GM10248 (cell line): ENCODE results near the gene GRID1.

ENCODE experiments used
- CTCF ChIA-PET: fragments of 300-600 bp; sonication (Branson Sonifier 250); formaldehyde crosslinking; extraction: SDS; loops from one replicate; lab custom pipeline; 2021; ENCODE audit warnings: antibody characterized with exemption; lab: Yijun Ruan, JAX
- POLR2A ChIA-PET: fragments of 350-650 bp; sonication (Branson Sonifier 250); formaldehyde crosslinking; extraction: SDS; loops from one replicate; lab custom pipeline; 2020; ENCODE audit warnings: antibody characterized with exemption; lab: Yijun Ruan, JAX
- DNase-seq: peaks from one replicate; pipeline ENCODE4 v3.0.0; 2012; ENCODE audit errors: extremely low spot score
- TF ChIP-seq, protein P1 (sequence below): IDR thresholded peaks from 2 replicates; pipeline ENCODE4 v1.5.1; 2012; ENCODE audit warnings: mild to moderate bottlenecking, low read depth; ENCODE audit errors: extremely low read depth, missing control alignments, control extremely low read depth

The GRID1 gene

GRCh38 chr10:85643171-85643844, 723.3 kb downstream of the GRID1 start:
- POLR2A ChIA-PET: no interaction called here
- CTCF ChIA-PET: interaction anchor here (1.0 to 1.2 kb wide), 2 partner anchors 12 to 14 kb away, joined by 3 read pairs; no protein-coding TSS in a partner anchor
- no peak for DNase-seq
- TF ChIP-seq, protein P1, sequence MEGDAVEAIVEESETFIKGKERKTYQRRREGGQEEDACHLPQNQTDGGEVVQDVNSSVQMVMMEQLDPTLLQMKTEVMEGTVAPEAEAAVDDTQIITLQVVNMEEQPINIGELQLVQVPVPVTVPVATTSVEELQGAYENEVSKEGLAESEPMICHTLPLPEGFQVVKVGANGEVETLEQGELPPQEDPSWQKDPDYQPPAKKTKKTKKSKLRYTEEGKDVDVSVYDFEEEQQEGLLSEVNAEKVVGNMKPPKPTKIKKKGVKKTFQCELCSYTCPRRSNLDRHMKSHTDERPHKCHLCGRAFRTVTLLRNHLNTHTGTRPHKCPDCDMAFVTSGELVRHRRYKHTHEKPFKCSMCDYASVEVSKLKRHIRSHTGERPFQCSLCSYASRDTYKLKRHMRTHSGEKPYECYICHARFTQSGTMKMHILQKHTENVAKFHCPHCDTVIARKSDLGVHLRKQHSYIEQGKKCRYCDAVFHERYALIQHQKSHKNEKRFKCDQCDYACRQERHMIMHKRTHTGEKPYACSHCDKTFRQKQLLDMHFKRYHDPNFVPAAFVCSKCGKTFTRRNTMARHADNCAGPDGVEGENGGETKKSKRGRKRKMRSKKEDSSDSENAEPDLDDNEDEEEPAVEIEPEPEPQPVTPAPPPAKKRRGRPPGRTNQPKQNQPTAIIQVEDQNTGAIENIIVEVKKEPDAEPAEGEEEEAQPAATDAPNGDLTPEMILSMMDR: no peak

- CTCF ChIA-PET: interaction anchor here (1.0 to 1.2 kb wide), 2 partner anchors 12 to 15 kb away, joined by 3 read pairs; no protein-coding TSS in a partner anchor
- TF ChIP-seq, protein P1: no peak
- no peak for DNase-seq
- POLR2A ChIA-PET: no interaction called here
Observed at GRCh38 chr10:85642421-85643170, 724.0 kb downstream of the GRID1 start.

GRCh38 chr10:85642082-85642420, 724.5 kb downstream of the GRID1 start:
- no peak for DNase-seq
- CTCF ChIA-PET: interaction anchor here (1.2 kb wide), 1 partner anchor 11 kb away, joined by 3 read pairs; no protein-coding TSS in a partner anchor
- TF ChIP-seq, protein P1: no peak
- POLR2A ChIA-PET: no interaction called here

- ChIA-PET CTCF (no interaction called here), POLR2A (no interaction called here)
- TF ChIP-seq, protein P1: no peak
- DNase-seq: no peak
Observed at GRCh38 chr10:85641479-85642009, 725.1 kb downstream of the GRID1 start.

GRCh38 chr10:85638797-85639196, 727.8 kb downstream of the GRID1 start:
- TF ChIP-seq, protein P1: no peak
- POLR2A ChIA-PET: no interaction called here
- CTCF ChIA-PET: no interaction called here
- no peak for DNase-seq

- CTCF ChIA-PET: no interaction called here
- no peak for DNase-seq
- POLR2A ChIA-PET: no interaction called here
- TF ChIP-seq, protein P1: no peak
Observed at GRCh38 chr10:85635650-85636049, 730.9 kb downstream of the GRID1 start.
